GM10847 (cell line): ENCODE measurements around the gene ANKRD53.

Experiments used
- POLR2A ChIP-seq: IDR thresholded peaks from 2 replicates; pipeline ENCODE4 v1.6.1; 2011; ENCODE audit not compliant: insufficient read length; ENCODE audit errors: extremely low read depth

Gene ANKRD53

DNA sequence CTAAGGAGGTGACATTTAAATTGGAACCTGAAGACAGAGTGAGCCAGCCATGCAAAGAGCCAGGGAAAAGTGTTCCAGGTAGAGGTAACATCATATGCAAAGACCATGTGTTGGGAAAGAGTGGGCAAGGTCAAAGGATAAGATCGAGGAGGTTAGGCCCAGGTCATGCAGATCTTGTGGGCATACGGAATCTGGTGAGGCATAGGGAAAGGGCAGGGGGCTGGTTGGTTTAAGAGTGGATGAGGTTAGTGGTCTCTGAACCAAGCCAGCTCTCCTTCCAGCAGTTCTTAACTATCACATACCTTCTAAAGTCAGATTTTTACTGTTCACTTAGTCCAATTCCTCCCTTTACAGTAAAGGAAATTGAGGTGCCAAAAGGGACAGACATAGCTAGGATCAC is 3.0 kb downstream of the ANKRD53 start:
- no peak for TF ChIP-seq POLR2A

DNA sequence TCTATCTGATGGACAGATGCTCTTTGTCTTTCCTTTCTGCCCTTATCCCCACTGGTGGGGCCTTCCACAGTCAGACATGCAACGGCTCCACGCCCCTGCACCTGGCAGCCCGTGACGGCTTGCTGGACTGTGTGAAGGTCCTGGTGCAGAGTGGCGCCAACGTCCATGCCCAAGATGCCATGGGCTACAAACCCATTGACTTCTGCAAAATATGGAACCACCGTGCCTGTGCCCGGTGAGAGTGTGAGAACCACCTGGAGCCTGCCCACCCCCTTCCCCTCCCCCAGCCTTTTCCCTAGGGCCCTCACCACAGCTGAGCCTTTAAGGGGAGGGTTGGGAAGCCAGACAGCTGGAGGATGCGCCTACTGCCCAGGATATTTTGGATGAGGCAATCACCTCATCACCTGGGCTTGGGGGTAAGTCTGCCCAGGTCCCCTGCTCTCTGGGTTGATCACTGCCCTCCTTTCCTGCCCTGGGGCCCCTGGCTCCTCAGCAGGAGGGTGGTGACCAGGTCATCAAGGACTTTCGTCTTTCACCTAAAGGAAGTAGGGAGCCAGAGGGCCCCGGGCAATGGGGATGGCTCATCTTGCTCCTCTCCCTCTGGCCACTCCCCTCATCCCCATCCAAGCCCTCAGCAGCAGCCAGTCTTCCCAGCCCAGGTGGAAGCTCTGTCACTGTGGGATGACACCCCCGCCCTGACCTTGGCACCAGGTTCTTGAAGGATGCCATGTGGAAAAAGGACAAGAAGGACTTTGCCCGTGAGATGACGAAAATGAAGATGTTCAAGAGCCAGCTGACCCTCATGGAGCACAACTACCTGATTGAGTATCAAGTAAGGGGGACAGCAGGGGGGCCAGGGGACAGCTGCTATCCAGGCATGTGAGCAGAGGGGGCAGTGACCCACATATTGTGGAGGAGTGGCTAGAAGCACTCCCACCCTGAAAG is 3.7 kb downstream of the ANKRD53 start:
- TF ChIP-seq POLR2A, result no peak

DNA sequence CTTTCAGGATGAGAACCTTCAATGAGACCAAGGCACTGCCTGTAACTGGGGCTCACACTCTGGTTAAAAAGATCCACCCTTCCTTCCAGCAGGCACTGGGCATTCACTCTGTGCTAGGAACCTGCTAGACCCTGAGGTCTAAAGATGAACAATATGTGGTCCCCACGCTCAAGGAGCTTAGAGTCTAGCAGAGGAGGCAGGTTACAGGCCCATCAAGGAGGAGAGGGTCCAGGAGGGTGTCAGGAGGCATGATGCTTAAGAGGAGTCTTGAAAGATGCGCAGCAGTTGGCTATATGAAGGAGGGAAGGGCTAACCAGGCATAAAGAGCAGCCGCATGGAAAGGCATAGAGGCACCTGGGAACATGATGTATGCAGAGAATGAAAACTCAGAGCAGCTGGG is 4.5 kb downstream of the ANKRD53 start:
- TF ChIP-seq POLR2A, result no peak

DNA sequence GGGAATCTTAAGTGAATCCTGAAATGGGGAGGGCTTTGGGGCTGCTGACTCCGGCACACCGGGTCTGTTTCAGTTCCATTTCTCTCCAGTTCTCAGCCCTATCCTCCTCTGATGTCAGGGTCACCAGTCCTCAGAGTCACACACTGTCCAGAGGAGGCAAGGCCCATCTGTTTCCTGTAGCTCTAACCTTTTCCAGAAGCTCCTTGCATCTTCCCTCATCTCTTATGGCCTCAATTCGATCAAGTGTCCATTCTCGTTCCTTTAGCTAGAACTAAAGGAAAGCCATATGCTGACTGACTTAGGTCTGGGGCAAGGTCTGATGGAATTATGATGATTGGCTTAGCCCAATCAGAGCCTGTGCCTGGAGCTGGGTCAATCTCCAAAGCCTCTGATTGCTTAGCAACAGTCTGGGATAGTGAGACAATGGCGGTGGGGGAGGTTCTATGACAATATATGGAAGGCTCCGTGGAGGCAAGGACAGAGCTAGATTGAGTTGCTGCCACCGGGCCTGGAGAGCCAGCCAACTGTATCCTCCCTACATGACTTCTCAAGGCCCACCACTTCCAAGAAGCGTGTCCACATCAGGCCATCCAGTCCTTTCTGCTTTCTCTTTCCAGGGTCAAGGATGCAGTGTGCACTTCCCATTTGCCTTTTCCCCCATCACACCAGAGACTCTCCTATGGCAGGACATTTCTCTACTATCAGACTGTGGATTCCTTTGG is 5.2 kb downstream of the ANKRD53 start:
- TF ChIP-seq POLR2A, result no peak

DNA sequence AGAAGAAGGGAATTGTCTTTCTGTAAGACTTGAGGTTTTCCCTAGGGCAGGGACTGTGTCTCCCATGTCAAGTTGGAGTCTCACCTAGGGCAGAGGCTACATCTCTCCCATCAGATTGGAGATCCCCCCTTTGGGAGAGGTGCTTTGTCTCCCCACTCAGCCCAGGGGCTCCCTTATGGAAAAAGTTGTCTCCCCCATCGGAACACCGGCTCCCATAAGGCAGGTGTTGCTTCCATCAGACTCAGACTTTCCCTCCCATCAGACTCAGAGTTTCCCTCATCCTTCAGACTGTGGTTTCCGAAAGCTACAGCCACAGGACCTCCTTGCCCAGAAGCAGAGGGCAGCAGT is 5.8 kb downstream of the ANKRD53 start:
- TF ChIP-seq POLR2A, result no peak

DNA sequence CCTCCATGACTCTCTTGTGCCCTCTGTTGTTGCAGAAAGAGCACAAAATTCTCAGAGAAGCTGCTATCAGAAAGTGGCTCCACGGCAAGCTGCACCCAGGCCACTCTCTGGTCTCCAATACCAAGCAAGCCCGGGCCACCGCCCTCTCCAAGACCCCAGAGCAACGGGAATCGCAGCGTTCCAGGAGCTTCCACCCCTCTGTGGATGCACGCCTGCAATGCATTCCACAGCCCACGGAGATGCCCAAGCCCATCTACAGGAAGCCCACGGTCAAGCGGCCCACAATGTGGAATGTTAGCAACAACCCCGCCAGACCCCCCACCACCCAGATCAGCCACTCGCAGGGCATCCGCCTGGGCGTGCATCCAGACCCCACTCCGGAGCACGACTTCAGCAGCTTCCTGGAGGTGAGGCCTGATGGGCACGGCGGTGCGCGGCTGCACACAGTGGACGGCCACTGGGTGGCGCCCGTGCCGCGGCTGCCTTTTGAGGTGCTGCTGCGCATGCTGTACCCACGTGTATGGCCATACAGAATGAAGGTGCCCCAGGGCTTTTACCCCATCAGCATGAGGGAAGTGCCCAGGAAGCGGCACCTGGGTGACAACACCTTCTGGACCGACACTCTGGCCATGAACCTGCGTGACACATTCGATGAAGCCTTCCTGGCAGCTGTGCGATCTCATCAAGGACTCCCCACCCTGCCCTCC is 6.3 kb downstream of the ANKRD53 start:
- no peak for TF ChIP-seq POLR2A

DNA sequence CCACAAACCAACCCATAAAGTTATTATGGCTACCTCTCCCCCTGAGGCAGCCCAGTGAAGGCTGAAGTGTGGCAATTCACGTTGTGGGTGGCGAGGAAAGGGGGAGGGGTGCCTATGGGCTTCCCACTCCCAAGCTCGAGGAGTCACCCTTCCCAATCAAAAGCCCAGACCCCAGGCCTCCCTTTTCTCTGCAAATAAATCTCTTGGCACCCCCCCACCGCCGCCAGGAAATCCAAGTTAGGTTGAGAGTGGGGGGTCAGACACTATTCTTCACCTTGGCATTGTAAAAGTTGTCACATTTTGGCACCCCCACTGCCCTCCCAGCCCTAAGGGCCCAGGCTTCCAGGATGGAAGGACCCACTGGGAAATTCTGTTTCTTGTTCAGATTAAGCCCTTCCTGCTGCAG is 6.9 kb downstream of the ANKRD53 start:
- no peak for TF ChIP-seq POLR2A

DNA sequence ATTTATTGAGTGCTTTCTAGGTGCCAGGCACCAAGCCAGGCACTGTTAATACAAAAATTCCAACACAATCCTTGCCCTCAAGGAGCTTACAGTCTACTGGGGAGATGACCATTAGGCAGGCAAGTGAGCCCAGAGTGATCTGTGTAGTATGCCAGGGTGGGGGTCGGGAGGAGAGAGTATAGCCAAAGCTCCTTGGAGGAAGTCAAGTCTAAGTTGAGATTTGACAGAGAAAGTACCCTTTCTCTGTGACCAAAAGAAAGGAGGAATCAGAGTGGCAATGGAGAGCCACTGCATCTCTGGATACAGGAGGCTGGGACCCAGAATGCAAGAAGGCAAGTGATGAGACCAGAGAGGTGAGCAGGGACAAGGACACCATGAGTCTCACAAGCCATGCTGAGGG is 7.5 kb downstream of the ANKRD53 start:
- TF ChIP-seq POLR2A, result no peak

DNA sequence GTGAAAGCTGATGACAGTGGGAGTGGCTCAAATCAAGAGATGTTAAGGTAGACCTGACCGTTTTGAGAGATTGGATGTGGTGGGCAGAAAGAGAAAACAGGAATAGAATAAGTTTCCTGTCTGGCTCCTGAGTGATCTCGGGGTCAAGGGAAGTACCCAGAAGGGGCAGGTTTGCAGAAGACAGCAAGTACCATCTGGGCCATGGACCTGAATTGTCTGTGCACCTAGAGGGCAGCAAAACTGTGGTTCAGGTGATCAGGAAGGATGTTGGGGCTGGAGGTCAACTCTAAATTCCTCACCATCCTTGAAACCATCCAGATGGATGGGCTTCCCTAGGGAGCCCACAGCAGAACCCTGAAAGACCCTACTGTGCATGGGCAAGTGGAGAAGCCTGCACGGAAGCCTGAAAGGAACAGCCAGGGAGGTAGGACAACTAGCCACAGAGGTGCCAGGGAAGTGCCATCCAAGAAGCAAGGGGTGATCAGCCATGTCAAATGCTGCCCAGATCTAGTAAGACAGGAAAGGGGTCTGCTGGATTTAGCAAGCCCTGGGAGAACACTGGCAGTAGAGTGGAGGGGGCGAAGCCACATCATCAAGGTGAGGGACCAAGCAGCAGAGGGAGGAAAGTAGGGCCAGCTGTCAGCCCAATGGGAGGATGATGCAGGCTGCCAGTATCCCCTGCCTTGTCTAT is 8.2 kb downstream of the ANKRD53 start:
- TF ChIP-seq POLR2A, result no peak

DNA sequence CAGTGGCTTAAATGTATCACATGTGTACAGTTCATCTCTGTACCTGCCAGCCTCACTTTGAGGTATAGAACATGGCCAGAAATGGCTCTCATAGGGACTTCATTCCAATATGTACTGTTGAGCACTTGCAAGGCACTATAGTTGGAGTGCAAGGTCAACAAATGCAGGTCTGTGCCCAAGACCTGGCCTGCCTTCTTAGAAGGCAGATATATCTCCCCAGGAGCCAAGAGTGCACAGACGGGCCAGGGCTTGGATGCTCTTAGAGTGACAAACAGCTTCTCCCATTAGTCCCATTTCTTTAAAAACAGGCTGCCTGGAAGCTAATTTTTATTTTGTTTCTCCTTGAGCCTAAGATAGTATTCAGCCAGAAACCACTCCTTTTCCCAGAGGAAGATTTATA is 9.0 kb downstream of the ANKRD53 start:
- TF ChIP-seq POLR2A, result no peak

DNA sequence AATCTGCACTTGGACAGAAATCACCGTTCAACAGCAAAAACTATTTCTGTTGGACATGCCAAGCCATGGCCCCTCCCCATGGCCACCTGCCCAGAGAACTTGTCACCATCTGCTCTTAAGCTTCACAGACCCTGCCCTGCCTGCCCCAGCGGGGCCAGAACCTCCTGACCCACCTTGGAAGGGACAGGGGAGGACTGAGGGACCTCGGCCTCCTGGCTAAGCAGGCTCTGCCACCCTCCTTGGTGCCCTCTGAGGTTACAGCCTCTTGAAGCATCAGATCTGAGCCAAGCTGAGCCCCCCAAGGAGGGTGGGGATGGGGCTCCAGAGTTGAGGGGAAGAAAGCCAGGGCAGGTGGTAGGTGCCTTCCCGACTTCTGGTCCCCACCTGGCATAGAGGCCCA is 9.7 kb downstream of the ANKRD53 start:
- no peak for TF ChIP-seq POLR2A

DNA sequence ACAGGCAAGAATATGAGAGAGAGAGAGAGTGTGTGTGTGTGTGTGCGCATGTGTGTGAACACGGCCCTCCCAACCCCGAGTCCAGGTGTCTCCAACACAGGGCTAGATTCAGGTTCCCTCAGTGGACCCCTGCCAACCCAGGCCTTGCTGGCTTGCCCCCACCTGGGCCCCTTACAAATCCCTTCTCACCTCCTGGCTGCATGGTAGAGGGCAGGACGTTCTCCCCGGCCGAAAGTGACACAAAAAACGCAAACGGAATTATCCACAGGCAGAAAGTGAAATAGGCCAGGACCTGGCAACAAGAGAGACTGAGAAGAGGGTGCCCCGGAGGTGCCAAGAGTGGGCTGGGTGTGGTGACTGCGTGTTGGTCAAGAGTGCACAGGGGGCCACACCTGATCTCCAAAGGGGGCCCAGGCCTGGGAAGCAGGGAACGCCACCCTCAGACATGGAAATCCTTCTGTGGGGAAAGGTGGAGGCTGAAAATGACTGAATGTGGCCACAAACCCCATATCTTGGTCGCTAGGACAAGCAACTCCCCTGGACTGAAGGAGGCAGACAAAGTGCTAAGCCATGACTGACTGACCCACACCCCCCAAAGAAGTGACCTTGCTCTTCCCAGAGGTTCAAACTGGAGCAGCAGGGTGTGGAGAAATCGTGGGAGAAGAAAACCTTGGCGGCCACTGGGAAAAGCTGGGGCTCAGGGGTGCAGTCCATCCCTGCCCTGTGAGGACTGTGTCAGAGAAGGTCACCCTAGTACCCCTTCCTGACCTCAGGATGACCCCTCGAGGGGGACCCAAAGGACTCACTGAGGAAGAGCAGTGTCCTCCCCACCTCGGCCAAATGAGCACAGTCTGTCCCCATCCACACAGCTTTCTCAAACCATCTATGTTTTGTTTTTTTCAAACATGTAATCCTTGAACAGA is 10.6 kb downstream of the ANKRD53 start:
- TF ChIP-seq POLR2A, result no peak

DNA sequence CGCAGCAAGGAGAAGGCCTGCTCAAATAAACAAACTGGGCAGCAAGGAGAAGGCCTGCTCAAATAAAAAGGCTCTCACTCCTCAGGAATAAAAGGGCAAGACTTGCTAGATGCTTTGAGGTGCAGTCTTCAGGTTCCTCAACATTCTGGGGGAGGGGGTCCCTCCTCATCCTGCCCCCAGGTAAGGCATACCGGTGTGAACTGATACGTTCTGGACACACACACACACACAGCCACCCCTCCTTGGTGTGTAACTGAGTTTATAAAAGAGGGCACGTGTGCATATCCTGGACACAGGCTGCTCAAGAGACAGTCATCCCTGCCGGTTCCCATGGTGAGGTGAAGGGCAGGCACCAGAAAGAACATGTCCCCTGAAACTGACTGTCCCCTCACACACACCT is 11.8 kb downstream of the ANKRD53 start:
- TF ChIP-seq POLR2A, result no peak

DNA sequence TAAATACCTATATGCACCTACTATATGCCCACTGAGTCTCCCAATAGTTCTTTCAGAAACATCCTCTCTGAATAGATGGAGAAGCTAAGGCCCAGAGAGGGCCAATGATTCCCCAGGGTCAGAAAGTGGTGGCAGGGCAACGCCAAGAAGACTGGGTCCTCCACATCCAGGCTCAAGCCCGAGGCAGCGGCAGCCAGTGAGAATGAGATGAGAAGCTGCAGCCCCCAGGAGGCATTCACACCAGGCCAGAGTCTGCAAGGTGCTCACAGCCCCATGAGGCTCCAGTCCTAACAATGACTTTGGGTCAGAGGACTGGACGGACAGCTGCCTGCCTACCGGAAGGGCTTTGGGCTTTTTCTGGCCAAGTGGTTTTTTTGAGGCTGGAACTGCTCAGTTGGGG is 12.7 kb downstream of the ANKRD53 start:
- TF ChIP-seq POLR2A, result no peak
